NCI-H2196 (cell line): Measurements from ENCODE around the gene ZFHX3.

ENCODE experiments used
- DNase-seq: peaks from one replicate; lab custom pipeline; 2025; ENCODE audit not compliant: unreplicated experiment; lab: John Stamatoyannopoulos, UW

ZFHX3 gene

DNA sequence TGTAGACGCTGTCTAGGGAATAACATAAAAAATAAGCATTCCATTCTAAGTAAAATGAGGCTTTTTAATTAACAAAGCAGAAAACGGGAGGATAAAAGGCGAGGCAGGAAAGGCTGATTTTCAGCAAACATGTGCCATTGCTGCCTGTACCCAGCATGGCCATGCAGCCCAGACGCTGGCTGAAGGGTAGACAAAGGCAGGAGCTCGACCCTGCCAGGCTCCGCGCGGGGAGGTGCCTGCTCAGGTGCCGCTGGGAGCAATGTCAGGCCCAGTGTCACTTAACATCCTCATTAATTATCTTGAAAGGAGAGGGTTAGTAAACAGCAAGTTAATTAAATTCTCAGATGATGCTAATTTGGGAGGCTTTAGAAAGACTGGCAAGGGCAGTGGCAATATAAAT is 136.0 kb downstream of the ZFHX3 start:
- DNase-seq = no peak

DNA sequence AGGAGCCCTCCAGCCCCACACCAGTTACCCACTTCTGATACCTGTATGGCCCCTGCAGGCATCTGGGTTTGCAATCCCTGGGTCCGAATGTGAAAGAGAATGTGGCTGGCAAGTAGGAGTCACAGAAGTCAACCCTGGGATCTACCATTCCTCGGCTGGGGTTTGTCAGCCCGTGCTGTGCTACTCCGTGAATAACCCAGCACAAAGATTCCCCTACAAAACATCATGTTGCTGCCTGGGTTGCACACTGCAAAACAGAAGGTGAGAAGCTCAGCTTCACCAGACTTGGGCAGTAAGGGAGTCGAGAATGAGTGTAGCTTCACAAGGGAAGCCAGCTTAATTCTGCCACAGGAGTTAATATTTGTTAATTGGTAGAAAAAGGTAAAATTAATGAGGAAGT is 137.1 kb downstream of the ZFHX3 start:
- DNase-seq = no peak

DNA sequence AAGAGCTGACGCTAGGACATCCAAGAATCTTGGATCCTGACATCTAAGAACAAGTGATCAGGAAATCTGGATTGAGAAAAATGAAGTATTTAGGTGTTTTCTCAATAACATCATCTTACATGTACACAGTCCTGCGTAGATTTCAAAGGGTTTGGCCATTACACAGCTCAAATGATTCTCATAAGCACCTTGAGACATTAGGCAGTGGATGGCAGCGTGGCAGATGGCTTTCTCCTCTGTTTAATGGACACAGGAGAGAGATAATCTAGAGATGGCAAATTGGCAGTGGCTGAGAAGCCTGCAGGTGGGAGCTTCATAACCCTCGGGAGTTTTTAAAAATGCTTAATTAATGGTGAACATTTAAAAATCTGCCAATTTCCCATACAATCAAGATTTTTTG is 137.5 kb downstream of the ZFHX3 start:
- DNase-seq = no peak

DNA sequence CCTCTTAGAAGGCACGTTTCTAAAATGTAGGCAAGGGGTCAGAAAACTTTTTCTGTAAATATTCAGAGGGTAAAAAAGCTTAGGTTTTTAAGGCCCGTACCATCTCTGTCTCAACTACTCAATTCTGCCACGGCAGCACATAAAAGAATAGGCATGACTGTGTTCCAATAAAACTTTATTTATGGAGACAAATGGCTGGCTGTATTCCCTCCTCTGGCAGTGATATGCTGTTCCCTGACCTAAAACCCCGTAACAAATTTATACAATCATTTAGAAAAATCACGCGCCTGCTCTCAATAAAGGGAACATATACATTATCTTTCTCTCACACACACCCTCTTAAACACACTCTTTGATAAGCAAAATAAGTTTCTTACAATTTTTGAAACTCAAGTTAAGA is 138.7 kb downstream of the ZFHX3 start:
- DNase-seq = no peak

DNA sequence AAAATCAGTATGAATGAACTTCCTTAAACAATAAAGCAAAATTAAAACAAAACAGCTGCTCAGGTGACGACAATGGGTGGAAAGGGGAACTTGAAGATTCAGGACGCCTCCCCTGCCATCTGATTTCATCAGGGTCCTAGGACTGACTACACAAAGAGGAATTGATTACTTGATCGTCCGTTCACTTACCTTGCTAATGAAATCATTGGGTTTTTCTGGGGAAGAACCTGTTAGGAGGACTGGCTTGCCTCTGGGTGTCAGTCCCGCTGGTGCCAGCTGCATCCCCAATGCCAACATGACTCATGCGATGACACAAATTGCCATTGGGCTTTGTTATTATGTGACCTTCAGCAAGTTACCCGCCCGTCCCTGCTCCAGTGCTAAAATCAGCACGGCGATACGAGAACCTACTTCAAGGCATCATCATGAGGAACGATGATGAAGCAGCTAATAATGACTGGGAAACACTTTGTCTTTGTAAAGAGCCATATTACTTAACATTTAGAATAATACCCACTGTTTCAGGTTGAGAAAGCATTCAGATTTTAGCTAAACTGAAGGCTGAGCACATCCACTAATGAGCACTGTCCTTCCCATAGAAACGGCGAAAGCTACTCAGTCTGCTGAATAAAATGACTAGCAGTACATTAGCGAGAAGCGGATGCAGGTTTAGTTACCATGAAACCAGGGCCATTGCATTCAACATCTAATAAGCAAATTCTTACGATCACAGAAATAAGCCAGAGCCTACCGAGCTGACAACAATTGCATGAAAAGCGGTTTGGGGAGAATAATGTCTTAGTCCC is 139.4 kb downstream of the ZFHX3 start:
- no peak for DNase-seq

DNA sequence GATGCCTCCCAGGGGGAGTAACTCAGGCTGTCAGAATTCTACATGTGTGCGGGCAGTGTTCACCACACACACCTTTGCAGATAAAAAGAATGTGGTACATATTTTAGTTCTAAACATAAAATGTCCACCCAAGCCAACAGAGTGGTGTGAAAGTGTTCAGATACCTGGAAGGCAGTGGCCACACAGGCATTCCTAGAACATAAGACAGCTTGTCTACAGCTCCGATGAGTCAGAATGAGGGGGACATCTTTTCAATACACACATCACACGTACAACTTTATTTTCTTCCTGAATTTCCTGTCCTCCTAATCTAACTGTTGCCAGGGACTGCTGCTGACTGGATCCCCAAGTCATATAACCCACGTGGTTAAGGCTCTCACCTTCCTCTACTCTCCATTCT is 142.3 kb downstream of the ZFHX3 start:
- no peak for DNase-seq

DNA sequence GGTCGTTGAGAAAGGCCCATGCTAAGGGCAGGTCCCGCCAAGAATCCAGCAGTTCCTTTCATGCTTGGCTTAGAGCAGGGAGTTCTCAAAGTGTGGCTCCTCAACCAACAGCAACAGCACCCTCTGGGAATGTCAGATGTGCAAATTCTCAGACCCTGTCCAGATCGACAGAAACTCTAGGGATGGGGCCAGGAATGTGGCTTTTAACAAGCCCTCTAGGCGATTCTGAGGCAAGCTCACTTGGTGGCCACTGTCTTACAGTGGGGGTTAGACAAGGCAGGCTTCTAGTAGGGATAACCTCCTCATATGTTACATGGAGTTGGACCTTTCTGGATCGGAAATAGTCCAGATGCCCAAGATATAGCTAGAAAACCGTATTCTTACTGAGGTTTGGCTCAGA is 144.8 kb downstream of the ZFHX3 start:
- DNase-seq = no peak

DNA sequence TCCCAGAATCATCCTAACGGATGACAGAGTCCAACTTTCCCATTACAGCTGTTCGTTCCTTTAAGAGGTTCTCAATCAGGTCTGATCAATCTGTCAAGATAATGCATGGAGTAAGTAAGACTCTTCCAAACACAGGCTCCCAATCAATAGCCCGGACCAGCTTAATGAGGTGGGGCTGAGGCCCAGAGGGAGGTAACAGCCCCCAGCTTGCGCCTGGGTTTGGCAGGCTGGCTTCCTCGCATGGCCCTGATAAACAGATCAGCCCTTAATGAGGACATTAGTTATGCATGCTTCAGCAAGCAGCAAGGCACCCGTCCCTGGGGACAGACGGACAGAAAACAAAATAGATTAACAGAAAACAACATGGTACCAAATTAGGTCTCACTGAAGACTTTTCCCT is 145.7 kb downstream of the ZFHX3 start:
- DNase-seq = no peak

DNA sequence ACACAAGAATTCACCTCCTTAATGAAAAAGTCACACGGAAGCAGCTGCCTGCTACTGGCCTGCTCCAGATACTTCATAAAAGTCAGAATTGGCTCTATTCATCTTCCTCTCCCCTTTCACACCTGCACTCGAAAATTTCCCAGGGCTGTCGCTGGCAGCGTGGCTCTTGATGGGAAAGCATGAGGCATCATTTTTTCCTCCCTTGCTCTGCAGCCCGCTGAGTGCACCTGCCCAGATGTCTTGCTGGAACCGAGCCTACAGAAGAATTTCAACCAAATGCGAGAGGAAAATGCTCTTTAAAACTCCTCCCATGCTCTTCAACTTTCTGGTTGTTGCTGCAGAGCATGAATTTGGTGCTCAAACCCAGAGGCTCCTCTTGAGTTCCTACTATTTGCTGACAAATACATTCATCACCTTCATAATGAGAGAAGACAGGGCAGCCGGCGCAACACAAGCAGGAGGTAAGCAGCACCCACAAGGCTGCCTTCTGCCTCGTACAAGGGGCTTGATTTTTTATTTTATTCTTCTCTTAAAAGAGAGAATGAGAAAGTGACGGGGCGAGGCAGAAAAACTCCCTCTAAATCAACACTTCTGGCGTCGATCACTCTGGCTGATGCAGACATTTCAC is 146.8 kb downstream of the ZFHX3 start:
- DNase-seq = no peak

DNA sequence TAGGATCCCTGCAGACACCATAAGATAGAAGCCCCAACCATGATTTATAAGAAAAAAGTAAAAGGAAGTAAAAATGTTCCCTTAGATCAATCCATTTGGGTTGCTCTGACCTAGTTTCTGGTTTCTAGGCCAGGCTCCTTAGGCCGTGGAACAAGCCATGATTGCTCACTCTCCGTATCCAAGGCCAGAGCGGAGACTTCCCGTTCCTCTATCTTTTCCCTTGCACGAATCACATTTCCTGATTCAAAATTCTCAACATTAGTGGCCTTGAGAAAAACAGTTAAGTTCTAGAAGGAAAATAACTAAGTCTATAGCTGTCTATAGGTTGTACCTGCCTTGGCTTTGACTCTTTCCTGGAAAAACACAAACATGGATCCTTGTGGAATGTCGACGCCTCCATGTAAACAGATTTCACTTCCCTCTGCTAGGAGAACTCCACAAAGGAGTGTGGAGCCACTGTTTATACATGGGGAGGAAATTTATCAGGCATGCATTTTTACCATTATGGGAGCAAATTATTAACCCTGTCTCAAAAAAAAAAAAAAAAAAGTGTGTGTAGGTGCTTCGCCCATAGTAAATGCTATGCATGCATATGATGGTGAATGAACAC is 149.6 kb downstream of the ZFHX3 start:
- no peak for DNase-seq

DNA sequence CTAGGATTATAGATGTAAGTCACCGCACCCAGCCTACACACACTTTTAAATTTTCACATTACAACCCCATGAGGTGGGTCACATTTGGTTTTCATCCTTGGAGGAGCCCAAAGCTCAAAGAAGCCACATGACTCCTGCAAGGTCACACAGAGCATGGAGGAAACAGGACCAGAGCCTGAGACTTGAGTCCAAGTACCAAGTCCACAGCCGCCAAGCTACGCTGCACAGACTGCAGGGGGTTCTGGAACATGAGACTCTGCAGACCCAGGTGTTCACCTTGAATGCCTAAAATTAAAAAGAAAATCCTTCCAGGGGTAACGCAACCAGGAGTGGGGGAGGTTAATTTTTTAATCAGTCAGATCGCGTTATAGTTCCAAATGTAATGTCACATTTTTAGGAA is 150.2 kb downstream of the ZFHX3 start:
- no peak for DNase-seq

DNA sequence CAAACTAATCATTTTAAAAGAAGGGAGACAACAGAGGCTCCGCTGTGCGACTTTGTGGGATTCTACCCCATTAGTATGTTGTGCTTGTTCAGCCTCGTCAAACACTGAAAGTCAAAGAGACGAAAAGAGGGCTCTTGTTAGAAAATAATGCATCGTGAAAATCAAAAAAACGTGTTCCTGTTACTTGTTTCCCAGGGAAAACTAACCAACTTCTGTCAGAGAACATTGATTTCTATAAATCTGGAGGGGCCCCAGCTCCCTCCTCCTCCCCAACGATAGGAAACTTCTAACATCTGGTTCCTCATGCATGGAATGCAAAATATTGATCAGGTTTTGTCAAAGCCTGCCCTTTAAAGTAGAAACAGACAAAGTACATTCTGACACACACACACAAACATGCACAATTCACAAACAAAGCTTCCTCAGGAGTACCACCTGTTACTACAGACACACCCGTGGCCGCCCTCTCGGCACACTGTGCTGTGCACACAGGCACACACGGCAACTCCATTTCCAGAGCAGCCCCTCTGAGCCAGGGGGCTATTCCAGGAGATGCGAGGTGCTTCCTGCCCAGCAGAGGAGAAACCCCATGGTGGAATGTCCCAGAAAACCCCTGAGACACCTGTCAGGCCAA is 151.3 kb downstream of the ZFHX3 start:
- no peak for DNase-seq

DNA sequence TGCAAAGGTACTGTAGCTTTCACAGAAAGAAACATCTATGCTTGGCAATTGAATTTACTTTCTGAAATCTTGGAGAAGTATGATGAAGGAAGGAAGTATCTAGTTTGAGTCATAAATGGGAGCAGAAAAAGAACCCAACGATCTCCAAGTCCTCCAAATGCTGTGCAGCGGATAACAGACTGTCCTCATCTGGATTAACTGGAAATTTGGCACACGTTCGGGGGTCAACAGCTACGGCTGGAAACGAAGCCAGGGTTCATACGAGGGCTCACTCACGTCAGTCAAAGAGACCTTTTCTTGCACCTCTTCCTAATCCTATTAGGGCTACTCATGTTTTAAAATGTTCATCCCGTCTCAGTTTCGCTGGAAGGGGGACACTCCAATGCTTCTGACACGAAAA is 152.0 kb downstream of the ZFHX3 start:
- no peak for DNase-seq

DNA sequence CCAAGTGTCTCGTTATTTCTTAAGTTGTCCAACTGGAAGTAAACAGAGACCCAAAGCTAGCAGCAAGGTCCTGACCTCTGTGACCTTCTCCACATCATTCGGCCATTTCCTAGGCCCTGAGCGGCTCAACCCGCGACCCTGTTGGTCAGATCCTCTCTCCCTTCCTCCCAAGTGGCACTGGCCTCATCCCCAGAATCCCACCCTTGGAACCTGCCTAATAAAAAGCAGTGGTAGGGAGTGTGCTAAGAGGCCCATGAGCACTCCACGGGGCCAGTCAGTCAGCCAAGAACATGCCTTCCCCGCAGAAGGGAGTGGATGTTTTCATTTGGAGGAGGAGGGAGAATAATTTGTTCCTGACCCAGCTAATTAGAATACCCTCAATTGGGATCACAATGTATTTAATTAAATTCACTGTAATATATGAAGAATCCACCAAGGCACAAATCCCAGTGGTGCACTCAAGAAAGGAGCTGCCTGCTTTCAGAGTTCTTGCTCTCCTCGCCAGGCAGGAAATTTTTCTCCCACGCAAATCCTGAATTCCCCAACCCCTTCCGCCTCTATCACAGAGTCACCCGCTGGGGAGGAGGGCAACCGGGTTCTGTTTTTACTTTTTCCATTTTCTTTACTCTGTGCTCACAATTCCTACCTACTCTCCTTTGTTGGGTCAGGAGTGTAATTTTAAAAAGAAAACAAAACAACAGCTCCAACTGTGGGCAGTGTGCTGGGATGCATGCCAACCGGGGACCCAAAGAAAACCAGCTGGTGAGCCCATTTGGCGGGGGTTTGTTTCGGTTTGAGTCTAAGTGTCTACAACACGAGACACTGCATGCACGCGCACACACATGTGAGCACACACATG is 153.4 kb downstream of the ZFHX3 start:
- no peak for DNase-seq

DNA sequence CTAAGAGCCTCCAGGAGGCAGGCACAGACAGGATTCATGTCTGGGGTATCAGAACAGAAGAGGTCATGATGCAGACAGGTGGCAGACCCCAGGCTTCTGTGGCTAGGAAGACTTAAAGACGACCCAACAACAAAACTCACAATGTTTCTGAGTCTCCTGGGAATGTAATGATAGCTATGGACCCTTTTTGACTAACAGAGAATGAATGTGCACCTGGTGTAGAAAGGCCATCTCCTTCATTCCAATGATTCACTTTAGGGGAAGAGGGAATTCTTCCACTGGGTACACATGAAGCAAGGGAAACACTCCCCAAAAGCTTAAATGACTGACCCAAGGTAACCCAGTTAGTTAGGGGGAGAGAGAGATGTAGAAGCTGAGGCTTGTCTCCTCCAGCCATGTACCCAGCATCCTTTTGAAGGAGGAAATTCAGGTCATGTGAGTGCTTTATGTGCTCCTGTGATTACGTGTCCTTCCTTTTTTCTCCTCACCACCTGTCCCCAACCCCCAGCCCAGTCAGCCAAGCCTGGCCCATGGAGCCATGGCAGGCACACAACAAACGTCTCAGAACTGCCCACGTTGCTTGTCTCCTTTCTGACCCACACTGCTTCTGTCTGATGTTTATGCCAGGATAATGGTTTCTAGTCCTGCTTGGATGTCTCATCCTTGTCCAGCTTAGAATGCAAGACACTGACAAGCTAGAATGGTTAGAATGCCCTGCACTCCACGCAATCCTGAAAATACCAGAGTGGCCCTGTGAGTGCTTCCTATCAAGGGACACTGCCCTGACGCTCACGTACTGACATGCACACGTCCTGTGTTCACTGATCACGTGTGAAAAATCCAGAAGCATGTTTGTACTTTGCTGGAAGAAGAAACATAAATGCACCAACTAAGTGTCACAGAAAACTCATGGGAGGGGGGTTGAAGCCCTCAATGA is 156.4 kb downstream of the ZFHX3 start:
- no peak for DNase-seq

DNA sequence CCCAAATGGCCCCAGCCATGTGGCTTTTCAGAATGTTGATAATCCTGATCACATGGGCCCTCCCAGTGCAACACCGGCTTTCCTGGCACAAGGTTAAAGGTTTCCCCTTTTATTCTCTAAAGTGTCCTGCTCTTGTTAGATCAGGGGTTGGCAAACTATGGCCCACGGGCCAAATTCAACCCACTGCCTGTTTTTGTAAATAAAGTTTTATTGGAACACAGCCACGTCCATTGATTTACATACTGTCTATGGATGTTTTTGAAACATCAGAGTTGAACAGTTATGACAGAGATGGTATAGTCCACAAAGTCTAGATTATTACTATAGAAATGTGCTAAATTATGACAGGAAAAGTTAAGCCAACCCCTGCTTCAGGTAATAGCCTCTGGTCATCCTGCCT is 157.3 kb downstream of the ZFHX3 start:
- DNase-seq = no peak

DNA sequence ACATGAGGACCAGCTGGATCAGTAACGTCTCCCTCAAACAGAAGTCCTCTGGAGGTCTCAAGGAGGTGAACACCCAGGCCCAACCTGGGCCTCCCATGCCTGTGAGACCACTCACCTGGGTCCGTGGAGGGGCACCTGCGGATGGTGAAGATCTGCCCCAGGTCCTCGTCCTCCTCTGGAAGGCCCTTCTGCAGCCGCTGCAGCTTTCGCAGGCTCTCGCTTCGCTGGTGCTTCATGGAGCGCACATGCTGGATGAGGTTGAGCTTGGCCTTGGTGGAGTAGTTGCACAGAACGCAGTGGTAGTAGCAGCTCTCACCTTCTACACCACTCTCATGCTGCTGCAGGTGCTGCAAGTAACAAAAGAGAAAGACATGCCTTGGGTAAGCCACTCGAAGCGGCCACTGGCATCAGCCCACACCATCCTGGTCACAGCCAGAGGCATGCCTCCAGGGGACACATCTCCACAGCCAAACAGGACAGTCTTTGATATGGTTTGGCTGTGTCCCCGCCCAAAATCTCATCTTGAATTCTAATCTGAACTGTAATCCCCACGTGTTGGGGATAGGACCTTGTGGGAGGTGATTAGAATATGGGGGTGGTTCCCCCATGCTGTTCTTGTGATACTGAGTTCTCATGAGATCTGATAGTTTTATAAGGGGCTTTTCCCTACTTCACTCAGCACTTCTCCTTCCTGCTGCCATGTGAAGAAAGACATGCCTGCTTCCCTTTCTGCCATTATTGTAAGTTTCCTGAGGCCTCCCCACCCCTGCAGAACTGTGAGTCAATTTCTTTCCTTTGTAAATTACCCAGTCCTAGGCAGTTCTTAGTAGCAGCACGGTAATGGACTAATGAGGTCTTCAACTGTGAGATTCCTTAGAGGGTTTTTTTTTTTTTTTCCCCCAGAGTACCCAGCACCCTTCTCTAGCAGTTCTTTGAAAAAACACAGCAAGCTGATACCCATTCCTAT is 158.0 kb downstream of the ZFHX3 start:
- DNase-seq = no peak

DNA sequence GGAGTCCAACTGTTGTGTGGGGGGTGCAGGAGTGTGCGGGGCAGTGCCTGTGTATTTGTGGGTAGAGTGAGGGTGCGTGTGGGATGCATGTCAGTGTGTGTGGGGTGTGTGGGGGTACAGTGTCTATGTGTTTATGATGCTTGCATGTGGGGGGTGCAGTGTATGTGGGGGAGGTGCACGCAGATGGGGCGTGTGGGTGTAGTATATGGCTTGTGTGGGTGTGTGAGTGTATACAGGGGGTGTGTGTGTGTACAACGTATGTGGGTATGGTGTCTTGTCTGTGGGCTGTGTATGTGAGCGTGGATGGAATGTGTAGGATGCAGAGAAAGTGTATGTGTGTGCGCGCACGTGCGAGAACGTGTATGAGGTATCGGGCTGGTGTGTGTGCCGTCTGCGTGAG is 160.4 kb downstream of the ZFHX3 start:
- no peak for DNase-seq
